Fibroblast of peridontal ligament (primary cell): ENCODE measurements around the gene SLX4IP.
"Not testable (repeated sequence)": the region's sequence is repeated elsewhere in the genome, so short reads cannot be mapped to it uniquely, and the experiment has no call there.

Source experiments
- DNase-seq: peaks from one replicate; pipeline ENCODE4 v3.0.0-alpha.2; 2010; ENCODE audit errors: extremely low read depth

The SLX4IP gene

GRCh38 chr20:10573273-10573950, 138.3 kb downstream of the SLX4IP start:
- no peak for DNase-seq

DNA sequence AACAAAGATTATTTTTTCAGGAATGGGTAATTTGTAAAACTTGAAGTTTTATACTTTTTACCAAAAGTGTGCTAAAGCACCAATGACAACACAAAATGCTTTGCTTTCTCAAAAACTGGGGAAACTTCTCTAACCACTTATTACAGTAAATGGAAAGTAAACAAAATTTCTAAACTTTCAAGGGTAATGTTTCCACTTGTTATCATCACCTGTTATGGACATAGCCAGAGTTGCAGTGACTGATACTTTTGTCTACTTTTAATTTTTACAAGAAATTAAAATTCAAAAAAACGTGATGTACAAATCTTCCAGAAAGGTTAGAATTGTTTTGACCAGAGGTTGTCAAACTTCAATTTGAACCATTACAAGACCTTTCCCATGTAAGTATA, 138.8 kb downstream of the SLX4IP start:
- no peak for DNase-seq

- DNase-seq: peak; percentile 53
Measured at GRCh38 chr20:10576411-10577090, 141.4 kb downstream of the SLX4IP start.

DNA sequence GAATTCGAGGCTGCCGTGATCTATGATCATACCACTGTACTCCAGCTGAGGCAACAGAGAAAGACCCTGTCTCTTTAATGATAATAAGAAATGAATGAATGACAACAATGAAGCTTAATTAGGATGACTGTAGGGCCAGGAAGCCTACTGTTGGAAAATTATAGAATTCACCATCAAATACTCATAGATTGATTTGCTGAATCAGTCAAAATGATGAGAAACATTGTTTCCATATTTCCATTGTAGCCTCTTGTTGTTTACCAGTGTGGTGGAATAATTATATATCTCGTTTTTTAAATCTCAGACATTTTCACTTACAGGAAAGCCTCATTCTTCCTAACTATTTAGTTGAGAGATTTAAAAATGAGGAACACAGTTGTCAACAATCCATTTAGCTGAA, 142.5 kb downstream of the SLX4IP start:
- no peak for DNase-seq

DNA sequence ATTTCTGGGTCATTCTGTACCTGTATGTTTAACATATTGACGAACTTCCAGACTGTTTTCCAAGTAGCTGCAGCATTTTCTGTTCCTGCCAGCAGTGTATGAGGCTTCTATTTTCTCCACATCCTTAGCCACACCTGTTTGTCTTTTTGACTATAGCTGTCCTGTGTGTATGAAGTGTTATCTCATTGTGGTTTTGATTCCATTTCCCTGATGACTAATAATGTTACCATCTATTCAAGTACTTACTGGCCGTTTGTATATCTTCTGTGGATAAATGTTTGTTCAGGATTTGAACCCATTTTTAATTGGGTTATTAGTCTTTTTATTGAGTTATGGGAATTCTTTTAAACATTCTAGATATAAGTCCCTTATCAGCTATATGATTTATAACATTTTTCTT, 143.5 kb downstream of the SLX4IP start:
- DNase-seq: no peak

- no peak for DNase-seq
Measured at GRCh38 chr20:10579942-10580341, 144.8 kb downstream of the SLX4IP start.

DNA sequence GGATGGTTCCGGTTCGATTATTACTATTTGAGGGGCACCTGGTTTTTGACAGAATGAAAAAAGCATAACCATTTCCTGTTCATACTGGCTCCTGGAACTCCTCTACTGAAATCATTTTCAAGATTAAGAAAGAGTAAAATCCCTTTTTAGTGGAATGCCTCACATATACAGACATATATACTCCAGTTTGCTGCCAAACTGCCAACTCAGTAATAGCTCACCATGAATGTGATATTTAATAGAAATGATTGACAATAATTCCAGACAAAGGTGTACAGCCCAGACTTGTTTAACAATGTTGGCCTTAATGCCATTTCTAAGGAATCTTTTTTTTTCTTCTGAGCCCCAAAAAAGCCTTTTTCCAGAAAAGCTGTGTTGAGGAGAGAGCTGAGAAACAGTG, 145.6 kb downstream of the SLX4IP start:
- no peak for DNase-seq

DNA sequence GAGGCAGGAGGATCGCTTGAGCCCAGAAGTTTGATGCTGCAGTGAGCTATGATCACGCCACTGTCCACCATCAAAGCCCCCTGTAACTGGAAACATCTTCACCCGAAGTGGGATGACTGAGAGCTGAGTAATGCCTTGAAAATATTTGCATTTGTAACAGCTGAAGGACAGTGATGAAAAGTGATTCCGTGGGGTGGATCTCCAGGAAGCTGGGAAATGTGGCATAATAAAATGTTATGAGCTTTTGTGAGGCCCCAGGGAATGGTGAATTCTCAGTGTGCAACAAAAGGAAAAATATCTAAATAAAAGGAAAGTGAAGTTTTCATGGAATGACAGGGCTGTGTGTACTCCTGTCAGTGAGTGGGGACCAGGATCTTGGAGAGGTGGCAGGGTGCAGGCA, 146.7 kb downstream of the SLX4IP start:
- peak; percentile 41 for DNase-seq

GRCh38 chr20:10584371-10584770, 149.3 kb downstream of the SLX4IP start:
- no peak for DNase-seq

GRCh38 chr20:10585308-10585707, 150.2 kb downstream of the SLX4IP start:
- DNase-seq: no peak

DNA sequence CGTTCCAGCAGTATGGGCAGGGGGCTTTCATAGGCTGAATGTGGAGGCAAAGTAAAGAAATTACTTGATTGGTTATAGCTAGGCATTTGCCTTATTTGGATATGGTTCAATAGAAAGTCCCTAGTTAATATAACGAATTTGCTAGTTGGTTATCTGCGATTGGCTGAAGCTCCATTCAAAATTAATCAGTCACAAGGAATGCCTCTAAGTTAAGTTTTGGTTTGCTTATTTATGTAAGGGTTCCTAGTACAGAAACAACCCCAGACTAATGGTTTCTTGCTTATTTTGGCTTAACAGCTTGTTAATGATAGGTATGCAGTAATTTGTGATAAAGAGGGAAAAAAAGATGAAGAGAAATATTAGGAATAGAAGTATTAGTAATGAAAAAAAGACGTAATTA, 151.2 kb downstream of the SLX4IP start:
- DNase-seq: no peak

GRCh38 chr20:10590446-10590845, 155.3 kb downstream of the SLX4IP start:
- not testable (repeated sequence) for DNase-seq

- no peak for DNase-seq
Measured at GRCh38 chr20:10590950-10591671, 156.0 kb downstream of the SLX4IP start.

DNA sequence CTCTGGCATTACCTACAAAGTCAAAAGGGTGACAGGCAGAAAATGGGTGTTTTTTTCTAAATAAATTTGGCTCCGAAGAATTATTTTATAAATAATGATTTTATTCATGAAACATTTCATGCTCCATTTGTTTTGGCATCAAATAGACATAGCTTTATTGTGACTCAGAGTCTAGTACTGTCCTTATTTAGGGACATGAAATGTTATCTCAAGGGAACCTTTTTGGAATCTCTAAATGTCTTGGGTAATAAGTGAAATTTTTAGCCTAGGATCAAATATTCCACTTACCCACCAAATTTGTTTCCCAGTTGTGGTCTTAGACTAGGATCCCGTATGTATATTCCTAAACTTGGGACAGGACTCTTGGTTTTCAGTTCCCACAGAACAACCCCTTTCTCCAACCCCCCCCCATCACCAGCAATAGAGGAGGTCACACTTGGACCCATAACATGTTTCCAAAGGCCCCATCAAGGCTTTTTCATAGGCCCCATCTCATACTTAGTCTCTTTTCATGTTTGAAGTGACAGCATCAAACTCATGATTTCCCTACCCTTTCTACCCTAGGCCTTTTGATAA, 156.9 kb downstream of the SLX4IP start:
- peak; percentile 24 for DNase-seq

- DNase-seq: no peak
Measured at GRCh38 chr20:10594296-10594868, 159.3 kb downstream of the SLX4IP start.

DNA sequence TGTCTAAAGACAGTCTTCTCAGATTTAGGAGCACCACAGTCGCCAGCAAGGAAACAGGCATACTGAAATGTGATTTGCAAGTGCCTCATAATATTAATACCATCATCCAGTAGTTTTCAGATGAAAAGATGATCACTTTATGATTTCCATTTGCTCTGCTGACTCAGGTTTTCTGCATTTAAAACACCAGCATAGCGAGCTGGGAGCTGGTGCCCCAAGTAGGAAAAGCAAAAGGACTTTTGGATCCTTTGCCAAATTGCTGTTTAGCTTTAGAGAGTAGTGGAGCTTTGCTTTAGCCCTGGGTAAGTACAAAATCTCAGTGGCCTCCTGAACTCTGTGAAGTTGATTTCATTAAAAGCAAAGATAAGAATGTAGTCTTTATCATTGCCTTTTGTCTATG, 160.2 kb downstream of the SLX4IP start:
- DNase-seq: peak; percentile 39

GRCh38 chr20:10595985-10596384, 160.9 kb downstream of the SLX4IP start:
- no peak for DNase-seq

- DNase-seq: peak; percentile 89
Measured at GRCh38 chr20:10596710-10597121, 161.6 kb downstream of the SLX4IP start.

DNA sequence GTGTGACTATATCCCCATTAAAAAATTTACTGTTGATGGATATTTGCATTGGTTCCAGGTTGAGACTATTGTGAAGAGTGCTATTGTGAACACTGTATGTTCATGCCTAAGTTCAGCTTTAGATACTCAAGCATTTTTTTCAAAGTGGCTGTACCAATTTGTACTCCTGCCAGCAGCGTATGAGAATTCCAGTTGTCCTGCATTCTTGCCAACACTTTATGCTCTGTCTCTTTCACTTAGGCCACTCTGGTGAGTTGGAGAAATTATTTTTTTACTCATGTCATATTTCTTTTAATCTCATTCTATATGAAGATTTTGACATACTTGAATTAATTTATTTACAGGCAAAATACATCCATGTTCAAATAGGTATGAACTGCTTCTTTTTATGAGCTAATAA, 162.5 kb downstream of the SLX4IP start:
- DNase-seq: no peak

GRCh38 chr20:10602221-10602871, 167.2 kb downstream of the SLX4IP start:
- DNase-seq: no peak

DNA sequence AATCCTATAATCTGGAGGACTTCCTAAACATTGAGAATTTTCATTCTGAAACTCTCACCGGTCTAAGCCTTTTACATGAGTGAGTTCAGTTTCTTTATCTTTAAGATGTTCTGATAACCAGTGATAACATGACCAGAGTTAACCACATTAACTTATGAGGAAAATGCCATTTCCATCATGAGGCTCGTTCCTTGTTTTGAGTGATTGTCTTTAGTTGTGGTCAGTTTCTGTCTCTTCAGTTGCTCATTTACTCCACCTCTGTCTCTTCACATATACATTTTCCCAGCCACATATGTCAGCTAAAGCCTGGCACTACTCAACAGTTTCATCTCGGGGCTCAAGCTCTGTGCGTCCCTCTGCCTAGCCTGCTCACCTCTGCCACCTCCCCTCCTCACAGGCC, 168.3 kb downstream of the SLX4IP start:
- DNase-seq: no peak
